GM23248 (cell line): ENCODE results near the gene TSPAN9. TPM values are rescaled to one million over a fixed set of nuclear protein-coding genes. Genes with fewer than 3 reads are reported as not detected.

Experiments used
- DNase-seq: peaks from one replicate; pipeline ENCODE4 v3.0.0-alpha.2; 2015
- H2AFZ ChIP-seq: fragments of 200-600 bp; sonication (generic); 2 replicates; pipeline ENCODE4 v1.6.1; 2016; ENCODE audit warnings: antibody characterized with exemption
- H3F3A ChIP-seq: fragments of 200-600 bp; sonication (generic); 2 replicates; pipeline ENCODE4 v1.6.1; 2016; ENCODE audit warnings: mild to moderate bottlenecking, antibody characterized with exemption, mixed run types; ENCODE audit not compliant: insufficient read depth
- H3K27ac ChIP-seq: fragments of 200-600 bp; sonication (generic); 2 replicates; pipeline ENCODE4 v1.5.1; 2016; ENCODE audit warnings: mild to moderate bottlenecking
- H3K27me3 ChIP-seq: fragments of 200-600 bp; sonication (generic); replicated peaks from 2 replicates; pipeline ENCODE4 v1.6.1; 2016; ENCODE audit warnings: mild to moderate bottlenecking; ENCODE audit not compliant: insufficient read depth
- H3K36me3 ChIP-seq: fragments of 200-600 bp; sonication (generic); 2 replicates; pipeline ENCODE4 v1.6.1; 2016; ENCODE audit warnings: low read depth, mild to moderate bottlenecking
- H3K4me1 ChIP-seq: fragments of 200-600 bp; sonication (generic); 2 replicates; pipeline ENCODE4 v1.6.1; 2016; ENCODE audit warnings: mild to moderate bottlenecking; ENCODE audit not compliant: insufficient read depth
- H3K4me2 ChIP-seq: fragments of 200-600 bp; sonication (generic); one replicate; pipeline ENCODE4 v1.6.1; 2016; ENCODE audit warnings: mild to moderate bottlenecking; ENCODE audit not compliant: unreplicated experiment
- H3K4me3 ChIP-seq: fragments of 200-600 bp; sonication (generic); 2 replicates; pipeline ENCODE4 v1.5.1; 2016; ENCODE audit warnings: mild to moderate bottlenecking
- H3K79me2 ChIP-seq: fragments of 200-600 bp; sonication (generic); 2 replicates; pipeline ENCODE4 v1.6.1; 2016; ENCODE audit warnings: mild to moderate bottlenecking; ENCODE audit not compliant: insufficient read depth
- H3K9ac ChIP-seq: fragments of 200-600 bp; sonication (generic); 2 replicates; pipeline ENCODE4 v1.6.1; 2016; ENCODE audit warnings: mild to moderate bottlenecking
- H3K9me2 ChIP-seq: fragments of 200-600 bp; sonication (generic); 2 replicates; pipeline ENCODE4 v1.6.1; 2016; ENCODE audit warnings: mixed run types, mild to moderate bottlenecking, moderate library complexity; ENCODE audit not compliant: insufficient read depth
- H3K9me3 ChIP-seq: fragments of 200-600 bp; sonication (generic); one replicate; pipeline ENCODE4 v1.6.1; 2017; ENCODE audit warnings: low read depth
- H4K20me1 ChIP-seq: fragments of 200-600 bp; sonication (generic); 2 replicates; pipeline ENCODE4 v1.6.0; 2016; ENCODE audit not compliant: insufficient read depth
- EZH2 ChIP-seq: fragments of 200-600 bp; sonication (generic); IDR thresholded peaks from 2 replicates; pipeline ENCODE4 v1.6.1; 2018; ENCODE audit warnings: antibody characterized with exemption, mild to moderate bottlenecking; ENCODE audit not compliant: insufficient read depth, poor library complexity, severe bottlenecking
- EZH2phosphoT487 ChIP-seq: fragments of 200-600 bp; sonication (generic); IDR thresholded peaks from 2 replicates; pipeline ENCODE4 v1.6.1; 2018; ENCODE audit warnings: antibody characterized with exemption, moderate library complexity, mild to moderate bottlenecking, low read depth; ENCODE audit not compliant: insufficient read depth
- WGBS, 2 experiments: methylation state at CpG; one replicate each; pipeline ENCODE4 v1.1.6; 2015 to 2017; ENCODE audit warnings: low lambda C conversion rate in 2 of 2, low coverage in 1 of 2; ENCODE audit errors: missing lambda C conversion rate in 2 of 2; 5-methylcytosine and 5-hydroxymethylcytosine counted together
- in situ Hi-C: fragments of 300-500 bp; cut with MboI; formaldehyde crosslinking; loops from 2 replicates; pipeline ENCODE4 v1.15.0; 2020
- polyA plus RNA-seq: library from polyadenylated mRNA; unstranded; fragments of >200 nt; fragmentation: Nextera tagmentation; extraction: Ambion mirVana; gene quantifications from 2 replicates; pipeline ENCODE4 v1.2.1, GENCODE V29; 2016
- total RNA-seq: library from RNA; depleted of rRNA; stranded (reverse); fragments of >200 nt; shearing (Covaris generic); gene quantifications from 2 replicates; pipeline ENCODE4 v1.2.3, GENCODE V29; 2014

The TSPAN9 gene
- total and polyA plus RNA-seq, 2 experiments from 2014 or later, result 9.5 to 14.4 TPM

DNA sequence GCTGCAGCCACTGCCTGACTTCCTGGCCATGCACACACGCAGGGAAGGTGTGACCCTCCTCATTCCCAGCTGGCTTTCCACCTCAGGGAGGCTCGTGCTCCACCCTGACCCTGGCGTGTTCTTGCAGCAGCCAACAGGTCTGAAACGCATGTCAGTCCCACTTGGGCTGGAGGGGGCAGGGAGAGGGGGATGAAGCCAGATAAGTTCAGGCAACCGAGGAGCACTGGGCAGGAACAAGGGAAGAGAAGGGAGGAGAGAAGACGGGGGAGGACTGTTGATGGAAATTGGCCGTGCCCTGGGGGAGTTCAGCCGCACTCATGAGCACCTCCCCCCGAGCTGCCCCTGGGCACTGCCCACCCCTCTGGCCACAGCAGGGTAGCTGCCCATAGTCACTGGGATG lies 231.4 kb downstream of the TSPAN9 start:
- Histone ChIP-seq H2AFZ (no peak overlapping the region), H3F3A (no peaks in the 10 kb centered on the region), H3K79me2 (no peaks in the 10 kb centered on the region), H3K9me3 (no peaks in the 10 kb centered on the region), H3K27me3 (0 out of 2 replicates have a peak, but pooled peaks cover 7% of the 10 kb centered on the region), H3K4me3 (no peak overlapping the region), H3K27ac (no peak overlapping the region), H3K4me1 (peaks cover 10% of the 10 kb centered on the region), H3K36me3 (no peaks in the 10 kb centered on the region), H3K9ac (no peak overlapping the region), H4K20me1 (no peaks in the 10 kb centered on the region), H3K4me2 (no peak overlapping the region), H3K9me2 (no peaks in the 10 kb centered on the region)
- in situ Hi-C loops, result no loop called here
- DNase-seq, result no peak
- TF ChIP-seq EZH2 (no peak), EZH2phosphoT487 (no peak)
- WGBS, 2 experiments, result 87 to 89% methylated on average over 9 of the region's 9 CpGs

DNA sequence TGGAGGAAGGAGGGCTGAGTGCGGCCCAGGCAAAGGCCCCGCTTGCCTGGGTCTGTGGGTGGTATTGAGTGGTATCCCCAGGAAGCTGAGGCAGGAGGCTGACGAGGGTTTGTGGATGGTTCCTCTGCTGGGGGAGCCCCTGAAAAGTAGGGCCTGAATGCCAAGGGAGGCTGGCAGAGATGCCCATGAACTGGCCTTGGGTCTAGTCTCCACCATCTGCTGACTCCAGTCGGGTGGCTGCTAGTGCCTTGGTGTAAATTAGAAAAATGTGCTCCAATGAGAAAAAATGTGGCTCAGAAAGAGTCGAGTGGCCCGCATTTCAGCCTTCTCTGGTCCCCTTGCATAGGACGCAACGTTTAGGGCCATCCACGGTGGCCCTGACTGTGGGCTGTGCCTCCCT lies 232.6 kb downstream of the TSPAN9 start:
- no peaks in the 10 kb centered on the region for H3K36me3 ChIP-seq
- H3K4me1 ChIP-seq, result peaks cover 13% of the 10 kb centered on the region
- DNase-seq, result no peak
- no peak overlapping the region for H3K9ac ChIP-seq
- no peaks in the 10 kb centered on the region for H3K9me3 ChIP-seq
- H4K20me1 ChIP-seq, result no peaks in the 10 kb centered on the region
- 0 out of 2 replicates have a peak, but pooled peaks cover 7% of the 10 kb centered on the region for H3K27me3 ChIP-seq
- no peaks in the 10 kb centered on the region for H3K79me2 ChIP-seq
- no peak overlapping the region for H2AFZ ChIP-seq
- H3K27ac ChIP-seq, result no peak overlapping the region
- in situ Hi-C loops, result no loop called here
- H3K4me3 ChIP-seq, result no peak overlapping the region
- H3K9me2 ChIP-seq, result no peaks in the 10 kb centered on the region
- WGBS, 2 experiments, result 74 to 75% methylated on average over 9 of the region's 9 CpGs
- no peak overlapping the region for H3K4me2 ChIP-seq
- TF ChIP-seq EZH2 (no peak), EZH2phosphoT487 (no peak)
- no peaks in the 10 kb centered on the region for H3F3A ChIP-seq

DNA sequence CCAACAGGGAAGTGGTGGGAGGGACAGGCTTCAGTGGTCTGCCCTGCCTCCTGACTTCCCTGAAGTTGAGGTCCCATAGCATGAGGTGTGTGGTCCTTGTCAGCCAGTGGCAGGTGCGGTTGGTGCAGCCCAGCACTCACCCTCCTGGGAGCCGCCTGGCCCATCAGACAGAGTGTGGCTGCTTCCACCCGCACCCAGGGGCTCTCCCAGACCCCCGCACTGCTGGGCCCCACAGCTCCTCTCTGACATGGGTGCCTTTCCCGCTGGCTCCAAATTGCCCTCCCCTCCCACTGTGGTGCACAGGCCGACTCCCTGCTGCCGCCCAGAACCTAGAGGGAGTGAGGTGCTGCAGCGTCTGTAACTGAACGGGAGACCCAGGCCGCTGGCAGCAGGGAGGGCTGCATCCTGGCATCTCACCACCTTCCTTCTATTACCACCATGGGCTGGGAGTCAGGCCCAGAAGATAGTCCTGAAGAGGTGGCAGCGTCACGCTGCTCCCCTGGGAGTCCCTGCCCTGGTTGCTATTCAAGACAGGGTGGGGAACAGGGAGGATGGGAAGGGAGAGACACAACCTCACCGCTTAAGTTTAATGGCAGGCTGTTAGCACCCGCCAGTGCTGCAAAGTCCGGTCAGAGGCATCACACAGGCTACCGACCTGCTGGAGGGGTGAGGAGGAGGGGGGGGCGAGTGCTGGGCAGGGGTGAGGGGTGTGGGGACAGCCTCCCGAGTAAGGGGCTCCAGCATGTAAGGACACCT lies 233.3 kb downstream of the TSPAN9 start:
- Histone ChIP-seq H3K27me3 (0 out of 2 replicates have a peak, but pooled peaks cover 7% of the 10 kb centered on the region), H3K27ac (no peak overlapping the region), H4K20me1 (no peaks in the 10 kb centered on the region), H2AFZ (no peak overlapping the region), H3K79me2 (no peaks in the 10 kb centered on the region), H3K4me2 (no peak overlapping the region), H3F3A (no peaks in the 10 kb centered on the region), H3K36me3 (no peaks in the 10 kb centered on the region), H3K9ac (no peak overlapping the region), H3K4me1 (peaks cover 10% of the 10 kb centered on the region), H3K9me3 (no peaks in the 10 kb centered on the region), H3K4me3 (no peak overlapping the region), H3K9me2 (no peaks in the 10 kb centered on the region)
- TF ChIP-seq EZH2 (no peak), EZH2phosphoT487 (no peak)
- DNase-seq, result no peak
- 74 to 89% methylated on average over 14 to 16 of the region's 18 CpGs for WGBS, 2 experiments
- in situ Hi-C loops, result no loop called here

DNA sequence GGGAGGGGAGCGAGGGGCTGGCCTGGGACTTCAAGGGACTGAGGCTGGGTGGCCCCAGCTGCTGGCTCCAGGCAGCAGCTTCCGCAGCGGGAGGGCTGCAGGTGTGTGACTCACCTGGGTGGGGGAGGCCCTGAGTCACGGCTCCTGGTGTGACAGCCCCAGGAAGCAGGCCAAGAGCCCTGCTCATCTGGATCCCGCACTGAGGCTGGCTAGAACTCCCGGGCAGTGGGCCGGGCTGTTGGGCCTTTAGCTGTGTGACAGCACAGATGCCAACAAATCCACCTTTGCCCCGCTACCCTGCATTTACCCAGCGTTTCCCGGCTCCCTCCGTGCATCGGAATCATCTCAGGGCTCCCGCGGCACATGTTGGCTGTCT lies 233.8 kb downstream of the TSPAN9 start:
- no peaks in the 10 kb centered on the region for H3K79me2 ChIP-seq
- peaks cover 10% of the 10 kb centered on the region for H3K4me1 ChIP-seq
- TF ChIP-seq EZH2phosphoT487 (no peak), EZH2 (no peak)
- H3K9ac ChIP-seq, result no peak overlapping the region
- no peak overlapping the region for H3K27ac ChIP-seq
- no peaks in the 10 kb centered on the region for H3K9me2 ChIP-seq
- no peak overlapping the region for H3K4me2 ChIP-seq
- H3K27me3 ChIP-seq, result 0 out of 2 replicates have a peak, but pooled peaks cover 7% of the 10 kb centered on the region
- 64 to 74% methylated on average over 10 to 14 of the region's 14 CpGs for WGBS, 2 experiments
- DNase-seq, result peak; percentile 55
- H3F3A ChIP-seq, result no peaks in the 10 kb centered on the region
- no peak overlapping the region for H2AFZ ChIP-seq
- no peaks in the 10 kb centered on the region for H4K20me1 ChIP-seq
- no peaks in the 10 kb centered on the region for H3K36me3 ChIP-seq
- H3K9me3 ChIP-seq, result no peaks in the 10 kb centered on the region
- in situ Hi-C loops, result no loop called here
- H3K4me3 ChIP-seq, result no peak overlapping the region
